HG02938 (cell line): ENCODE data around the gene NFAT5.

Experiments
- ATAC-seq: cut with Tn5 transposase; IDR thresholded peaks from one replicate; pipeline ENCODE4 v1.9.1; 2021; ENCODE audit warnings: mild to moderate bottlenecking, moderate library complexity; ENCODE audit not compliant: unreplicated experiment

The NFAT5 gene

DNA sequence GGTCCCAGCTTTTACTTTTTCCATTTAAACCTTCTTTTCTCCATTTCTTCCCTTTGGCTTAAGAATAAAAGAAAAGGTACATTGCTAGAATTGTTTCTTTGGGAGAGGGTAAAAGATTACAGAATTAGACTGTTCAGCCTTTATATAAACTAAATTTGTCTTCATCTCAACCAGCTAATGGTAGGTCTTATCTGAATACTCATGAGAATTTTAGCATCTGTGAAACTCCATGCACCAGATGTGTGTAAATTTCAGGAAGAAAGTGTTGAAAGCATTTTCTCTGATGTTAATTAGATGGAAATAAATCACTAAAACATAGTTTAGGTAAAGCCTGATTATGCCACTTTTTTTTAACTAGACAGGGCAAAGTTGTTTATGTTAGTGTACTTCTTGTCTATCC is 135.7 kb downstream of the NFAT5 start:
- no peak for ATAC-seq

DNA sequence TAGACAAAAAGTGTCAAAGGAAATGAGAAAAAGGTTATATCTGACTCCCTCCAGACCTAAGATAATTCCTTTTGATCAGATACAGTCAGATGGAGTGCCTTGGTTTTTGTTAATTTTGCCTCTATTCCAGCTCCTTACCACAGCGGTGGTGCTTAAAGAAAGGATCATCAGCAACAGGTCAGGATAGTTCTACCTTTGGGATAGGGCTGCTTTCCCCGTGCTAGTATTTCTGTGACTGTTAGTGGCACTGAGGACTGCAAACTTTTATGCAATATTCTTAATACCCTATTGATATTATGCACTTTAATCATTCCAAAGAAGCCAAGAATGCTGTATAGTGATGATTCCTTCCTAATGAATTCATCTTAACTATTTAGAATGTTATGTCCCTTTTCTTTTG is 136.1 kb downstream of the NFAT5 start:
- no peak for ATAC-seq

DNA sequence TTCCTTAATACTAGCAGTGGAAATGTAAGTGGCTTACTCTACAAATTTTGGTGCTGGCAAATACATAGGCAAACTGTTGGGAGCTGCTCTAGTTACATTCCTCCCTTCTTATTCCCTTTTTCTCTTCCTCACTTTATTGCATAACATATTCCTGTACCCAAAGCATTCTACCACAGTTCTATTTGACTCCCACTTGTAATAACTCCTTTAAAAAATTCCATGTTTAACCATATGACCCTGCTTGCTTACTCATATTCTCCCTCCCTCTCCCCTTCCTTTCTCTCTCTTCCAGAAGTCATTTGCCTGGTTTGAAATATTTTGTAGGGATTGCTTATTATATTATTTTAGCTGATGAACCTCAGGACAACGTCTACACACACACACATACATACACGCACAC is 137.9 kb downstream of the NFAT5 start:
- no peak for ATAC-seq

DNA sequence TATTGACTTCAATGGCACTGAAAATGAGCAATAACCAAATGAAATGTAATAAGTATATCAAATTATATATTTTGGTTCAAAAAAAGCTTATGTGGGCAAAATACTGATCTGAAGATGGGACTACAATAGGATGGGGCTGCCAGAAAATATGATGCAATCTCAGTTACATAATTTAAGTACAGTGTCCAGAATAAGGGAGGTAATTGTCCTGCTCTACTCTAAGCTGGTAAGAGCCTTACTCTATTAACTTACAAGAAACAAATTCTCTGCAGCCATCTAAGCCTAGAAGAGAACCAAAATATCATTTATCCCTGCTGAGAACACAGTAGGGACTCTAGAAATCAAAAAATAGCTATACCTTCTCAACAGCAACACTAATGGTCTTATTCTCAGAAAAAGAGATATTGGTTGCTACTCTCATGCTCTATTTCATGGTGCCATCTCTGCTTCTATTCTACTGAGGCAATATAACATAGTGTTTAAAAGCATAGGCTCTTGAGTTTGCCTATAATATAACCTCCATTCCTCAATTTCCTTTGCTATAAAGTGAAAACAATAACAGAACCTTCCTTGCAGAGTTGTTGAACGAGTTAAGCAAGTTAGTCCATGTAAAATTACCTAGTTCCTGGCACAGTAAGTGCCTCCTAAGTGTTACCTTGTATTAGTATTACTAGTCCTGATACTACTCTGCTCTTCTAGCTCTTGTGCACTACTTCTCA is 140.6 kb downstream of the NFAT5 start:
- no peak for ATAC-seq

DNA sequence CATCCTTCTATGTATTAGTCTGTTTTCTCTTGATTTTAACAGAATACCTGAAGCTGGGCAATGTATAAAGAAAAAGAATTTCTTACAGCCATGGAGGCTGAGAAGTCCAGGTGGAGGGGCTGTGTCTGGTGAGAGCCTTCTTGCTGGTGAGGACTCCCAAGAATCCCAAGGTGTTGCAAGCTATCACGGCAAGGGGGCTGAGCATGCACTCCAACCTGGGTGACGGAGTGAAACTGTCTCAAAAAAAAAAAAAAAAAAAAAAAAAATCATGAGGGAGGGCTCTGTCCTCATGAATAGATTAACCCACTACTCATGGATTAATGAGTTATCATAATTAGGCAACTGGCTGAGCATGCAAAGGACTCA is 141.2 kb downstream of the NFAT5 start:
- ATAC-seq: no peak

DNA sequence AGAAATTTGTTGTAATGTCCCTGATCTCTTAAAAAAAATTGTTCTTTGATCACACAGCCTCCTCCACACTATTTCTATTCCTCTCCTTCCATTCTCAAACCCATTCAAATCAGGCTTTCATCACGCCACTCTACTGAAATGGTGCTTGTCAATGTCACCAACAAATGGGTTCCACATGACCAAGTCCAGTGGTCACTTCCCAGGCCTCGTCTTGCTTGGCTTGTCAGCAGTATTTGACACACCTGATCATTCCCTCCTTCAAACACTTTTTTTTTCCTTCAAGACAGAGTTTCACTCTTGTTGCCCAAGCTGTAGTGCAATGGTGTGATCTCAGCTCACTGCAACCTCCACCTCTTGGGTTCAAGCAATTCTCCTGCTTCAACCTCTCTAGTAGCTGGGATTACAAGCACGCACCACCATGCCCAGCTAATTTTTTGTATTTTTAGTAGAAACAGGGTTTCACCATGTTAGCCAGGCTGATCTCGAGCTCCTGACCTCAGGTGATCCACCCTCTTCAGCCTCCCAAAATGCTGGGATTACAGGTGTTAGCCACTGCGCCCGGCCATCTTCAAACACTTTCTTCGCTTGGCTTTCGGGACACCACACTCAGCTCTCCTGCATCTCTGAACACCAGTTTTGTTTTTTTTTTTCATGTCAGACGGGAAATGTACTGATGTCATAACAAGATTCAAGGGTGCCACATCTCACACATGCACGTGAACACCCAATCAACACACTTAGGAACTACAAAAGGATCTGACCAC is 142.3 kb downstream of the NFAT5 start:
- ATAC-seq: no peak

DNA sequence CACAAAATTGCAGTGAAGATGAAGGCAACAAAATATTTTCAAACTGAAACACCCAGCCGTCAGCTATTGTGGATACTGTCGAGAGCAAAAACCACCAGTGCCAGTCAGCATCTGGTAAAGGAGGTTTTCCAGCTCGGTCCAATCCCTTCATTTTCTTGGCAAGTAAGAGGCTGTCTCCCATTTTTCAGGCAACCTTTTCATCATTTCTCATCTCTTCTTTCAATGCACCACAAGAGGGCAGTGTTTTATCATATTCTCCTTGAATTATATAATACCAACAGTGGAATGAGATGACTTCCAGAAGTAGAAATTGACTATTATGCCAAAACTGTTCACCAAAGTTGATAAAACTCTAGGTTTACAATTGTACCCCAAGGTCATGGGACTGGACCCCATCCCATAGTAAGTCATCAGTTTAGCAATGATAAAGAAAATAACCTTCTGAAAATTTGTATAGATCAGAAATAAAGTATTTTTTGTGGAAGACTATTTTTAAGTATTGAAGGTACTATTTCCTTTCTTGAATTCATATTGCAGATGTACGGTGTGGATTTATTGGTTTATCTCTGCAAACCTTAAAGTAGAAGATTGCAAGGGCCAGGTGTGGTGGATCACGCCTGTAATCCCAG is 143.8 kb downstream of the NFAT5 start:
- no peak for ATAC-seq

DNA sequence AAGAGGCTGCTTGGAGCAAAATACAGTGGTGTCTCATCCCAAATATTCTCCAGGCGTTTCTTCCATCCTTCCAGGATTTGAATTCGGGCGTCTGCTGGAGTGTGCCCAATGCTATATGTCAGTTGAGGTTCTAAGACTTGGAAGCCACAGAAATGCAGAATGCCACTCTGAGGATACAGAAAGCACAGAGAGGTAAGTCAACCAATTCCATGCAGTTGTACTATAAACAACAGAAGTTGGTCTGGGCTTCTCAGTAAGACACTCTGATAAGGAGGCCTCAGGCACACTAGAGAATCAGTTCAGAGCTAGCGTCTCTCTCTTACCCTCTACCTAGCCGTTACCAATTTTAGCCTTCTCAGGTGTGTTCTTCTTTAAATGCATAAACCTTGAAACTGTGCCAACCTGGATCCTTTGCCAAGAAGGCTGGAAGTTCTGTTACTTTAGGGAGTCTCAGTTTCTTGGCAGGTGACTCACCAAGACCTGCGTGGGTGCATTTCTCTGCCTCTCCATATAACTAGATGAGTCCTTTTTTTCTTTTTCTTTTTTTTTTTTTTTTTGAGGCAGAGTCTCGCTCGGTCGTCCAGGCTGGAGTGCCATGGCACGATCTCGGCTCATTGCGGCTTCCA is 145.5 kb downstream of the NFAT5 start:
- no peak for ATAC-seq

DNA sequence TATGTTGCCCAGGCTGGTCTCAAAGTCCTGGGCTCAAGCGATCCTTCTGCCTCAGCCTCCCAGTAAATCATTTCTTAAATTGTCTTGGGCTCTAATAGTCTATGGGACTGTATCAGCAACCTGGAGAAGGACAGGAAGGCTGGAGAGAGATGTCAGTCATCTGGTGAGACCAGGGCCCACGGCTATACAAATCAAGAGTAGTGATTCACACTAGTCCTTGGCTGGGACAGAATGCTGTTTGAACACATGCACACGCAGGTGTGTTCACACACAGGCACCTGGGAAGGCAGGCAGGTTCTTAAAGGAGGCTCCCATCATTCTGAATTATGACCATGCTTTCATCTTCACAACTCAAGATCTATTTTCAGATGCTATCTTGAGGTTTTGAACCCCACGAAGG is 146.5 kb downstream of the NFAT5 start:
- no peak for ATAC-seq

DNA sequence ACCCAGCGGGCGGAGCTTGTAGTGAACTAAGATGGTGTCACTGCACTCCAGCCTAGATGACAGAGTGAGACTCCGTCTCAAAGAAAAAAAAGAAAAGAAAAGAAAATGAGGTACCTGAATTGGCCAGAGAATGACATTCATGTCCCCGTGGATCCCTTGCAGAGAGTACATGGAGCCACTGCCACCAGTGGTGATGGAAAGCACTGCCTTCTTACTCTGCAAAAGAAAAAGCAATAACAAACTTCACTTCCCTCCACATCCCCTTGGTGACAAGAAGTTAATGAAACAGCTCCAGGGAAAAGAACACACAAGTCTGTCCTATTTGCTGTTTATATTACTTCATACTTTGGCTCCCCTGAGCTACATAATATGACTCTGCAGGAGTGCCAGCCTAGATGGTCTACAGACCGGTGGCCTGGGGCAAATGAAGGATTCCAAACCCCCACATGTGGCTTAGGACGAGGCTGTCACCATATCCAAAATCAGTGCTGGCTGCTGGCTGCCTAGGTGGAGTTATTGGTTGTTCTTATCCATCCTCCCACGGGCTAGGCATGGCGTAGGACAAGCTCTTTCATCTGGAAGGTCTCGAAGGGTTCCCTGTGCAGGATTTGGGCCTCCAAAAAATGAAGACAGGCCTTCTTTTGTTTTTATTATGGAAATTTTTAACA is 147.3 kb downstream of the NFAT5 start:
- ATAC-seq: no peak

DNA sequence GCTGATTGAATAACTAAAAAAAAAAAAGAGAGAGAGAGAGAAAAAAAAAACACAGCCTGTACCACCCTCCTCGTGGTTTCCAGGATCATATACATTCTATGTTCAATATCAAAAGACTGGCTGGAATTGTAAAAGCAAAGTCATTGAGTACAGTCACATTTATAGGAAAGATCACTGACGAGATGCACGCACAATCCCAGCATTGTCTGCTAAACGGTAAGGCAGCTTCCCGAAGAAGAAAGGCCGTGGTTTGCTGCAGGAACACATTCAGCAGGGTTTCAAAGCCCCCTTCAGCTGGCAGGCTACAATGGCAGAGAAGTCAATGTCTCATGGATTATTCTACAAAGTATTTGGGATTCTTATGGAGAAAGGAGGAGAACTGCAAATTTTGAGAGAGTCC is 151.3 kb downstream of the NFAT5 start:
- no peak for ATAC-seq

DNA sequence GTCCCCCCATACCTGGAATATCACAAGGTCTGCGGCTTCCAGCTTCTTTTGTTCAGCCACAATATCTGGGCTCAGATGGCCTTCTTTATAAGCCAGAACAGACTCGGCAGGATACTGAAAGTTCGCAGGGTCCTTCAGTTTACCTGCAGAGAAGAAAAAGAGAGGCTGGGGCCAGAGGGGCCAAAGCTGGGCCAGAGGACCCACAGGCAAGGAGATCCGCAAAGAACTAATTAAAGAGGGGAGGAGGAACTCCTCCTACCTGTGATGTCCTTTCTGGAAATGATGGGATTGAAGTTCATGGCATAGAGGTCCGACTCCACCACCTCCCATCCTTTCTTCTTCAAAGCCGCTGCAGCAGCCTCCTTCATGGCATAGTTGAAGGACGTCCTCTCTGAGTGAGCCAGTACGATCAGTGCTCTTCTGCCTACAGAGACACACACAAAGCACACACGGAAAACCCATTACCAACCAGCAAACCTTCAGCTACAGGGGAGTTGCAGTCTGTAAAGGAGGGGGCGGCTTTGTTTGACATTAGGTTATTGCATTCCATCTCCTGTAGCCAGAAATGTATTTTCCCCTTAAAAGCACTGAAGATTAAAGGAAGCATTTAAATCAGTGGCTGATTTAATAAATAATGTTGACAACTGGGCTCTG is 152.5 kb downstream of the NFAT5 start:
- ATAC-seq: no peak

DNA sequence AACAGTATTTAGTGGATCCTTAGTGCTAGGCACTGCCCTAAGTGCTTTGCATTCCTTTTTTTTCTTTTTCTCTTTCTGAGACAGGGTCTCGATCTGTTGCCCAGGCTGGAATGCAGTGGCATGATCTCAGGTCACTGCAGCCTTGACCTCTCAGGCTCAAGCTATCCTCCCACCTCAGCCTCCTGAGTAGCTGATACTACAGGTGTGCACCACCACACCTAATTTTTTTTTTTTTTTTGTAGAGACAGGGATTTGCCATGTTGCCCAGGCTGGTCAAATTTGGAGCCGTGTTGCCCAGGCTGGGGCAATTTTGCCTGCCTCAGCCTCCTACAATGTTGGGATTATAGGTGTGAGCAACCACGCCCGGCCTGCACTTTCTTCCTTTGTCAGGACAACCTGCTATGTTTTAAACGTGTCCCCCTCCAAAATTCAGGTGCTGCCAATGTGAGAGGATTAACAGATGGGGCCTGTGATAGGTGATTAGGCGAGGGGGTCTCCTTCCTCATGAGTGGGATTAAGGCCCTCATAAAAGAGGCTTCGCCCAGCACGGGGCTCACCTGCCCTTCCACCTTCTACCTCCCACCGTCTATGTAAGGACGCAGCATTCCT is 155.2 kb downstream of the NFAT5 start:
- ATAC-seq: no peak

DNA sequence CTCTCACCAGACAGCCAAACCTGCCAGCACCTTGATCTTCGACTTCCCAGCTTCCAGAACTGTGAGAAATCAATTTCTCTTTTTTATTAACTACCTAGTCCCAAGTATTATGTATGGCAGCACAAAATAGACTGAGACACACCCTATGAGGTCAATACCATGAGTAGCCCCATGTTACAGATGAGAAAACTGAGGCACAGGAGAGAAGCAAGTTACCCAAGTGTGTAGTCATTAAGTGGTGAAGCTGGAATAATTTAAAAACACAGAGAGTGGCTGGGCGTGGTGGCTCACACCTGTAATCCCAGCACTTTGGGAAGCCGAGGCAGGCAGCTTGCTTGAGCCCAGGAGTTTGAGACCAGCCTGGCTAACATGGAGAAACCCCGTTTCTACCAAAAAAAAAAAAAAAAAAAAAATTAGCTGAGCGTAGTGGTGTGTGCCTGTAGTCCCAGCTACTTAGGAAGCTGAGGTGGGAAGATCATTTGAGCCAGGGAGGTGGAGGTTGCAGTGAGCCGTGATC is 155.7 kb downstream of the NFAT5 start:
- no peak for ATAC-seq

DNA sequence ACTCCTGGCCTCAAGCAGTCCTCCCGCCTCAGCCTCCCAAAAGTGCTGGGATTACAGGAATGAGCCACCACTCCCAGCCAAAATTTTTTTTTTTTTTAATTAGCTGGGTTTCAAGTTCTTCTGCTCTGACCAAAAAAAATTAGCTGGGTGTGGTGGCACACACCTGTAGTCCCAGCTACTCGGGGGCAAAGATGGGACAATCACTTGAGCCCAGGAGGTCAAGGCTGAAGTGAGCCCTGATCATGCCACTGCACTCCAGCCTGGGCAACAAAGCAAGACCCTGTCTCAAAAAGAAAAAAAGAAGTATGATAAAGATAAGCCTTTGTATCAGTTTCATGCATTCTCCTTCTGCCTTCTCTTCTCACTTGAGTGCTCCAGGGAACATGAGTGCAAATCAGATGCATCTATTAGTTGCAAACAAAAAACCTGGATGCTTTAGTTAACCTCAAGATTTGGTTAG is 158.7 kb downstream of the NFAT5 start:
- ATAC-seq: no peak

DNA sequence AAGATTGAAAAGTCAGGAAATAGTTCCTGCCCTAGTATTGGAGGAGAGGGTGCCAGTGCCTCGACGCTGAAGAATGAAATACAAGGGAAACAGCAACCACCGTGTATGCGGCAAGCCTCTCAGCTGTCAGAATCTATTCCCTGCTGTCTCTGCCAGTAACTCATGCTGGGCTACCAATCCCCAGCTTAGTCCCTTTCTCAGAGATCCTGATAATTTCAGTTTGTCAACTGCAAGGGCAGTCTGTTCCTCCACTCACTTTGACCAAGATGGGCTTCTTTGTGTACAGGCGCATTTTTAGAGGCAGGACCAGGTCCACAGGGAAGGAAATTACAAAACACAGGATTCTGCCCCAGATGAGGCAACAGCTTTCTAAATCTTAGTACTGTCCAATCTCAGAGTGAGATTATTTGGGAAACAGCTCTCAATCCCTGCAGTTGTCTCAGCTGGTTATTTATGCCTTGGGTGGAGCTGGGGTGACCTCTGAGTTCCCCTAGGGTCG is 159.3 kb downstream of the NFAT5 start:
- ATAC-seq: no peak

DNA sequence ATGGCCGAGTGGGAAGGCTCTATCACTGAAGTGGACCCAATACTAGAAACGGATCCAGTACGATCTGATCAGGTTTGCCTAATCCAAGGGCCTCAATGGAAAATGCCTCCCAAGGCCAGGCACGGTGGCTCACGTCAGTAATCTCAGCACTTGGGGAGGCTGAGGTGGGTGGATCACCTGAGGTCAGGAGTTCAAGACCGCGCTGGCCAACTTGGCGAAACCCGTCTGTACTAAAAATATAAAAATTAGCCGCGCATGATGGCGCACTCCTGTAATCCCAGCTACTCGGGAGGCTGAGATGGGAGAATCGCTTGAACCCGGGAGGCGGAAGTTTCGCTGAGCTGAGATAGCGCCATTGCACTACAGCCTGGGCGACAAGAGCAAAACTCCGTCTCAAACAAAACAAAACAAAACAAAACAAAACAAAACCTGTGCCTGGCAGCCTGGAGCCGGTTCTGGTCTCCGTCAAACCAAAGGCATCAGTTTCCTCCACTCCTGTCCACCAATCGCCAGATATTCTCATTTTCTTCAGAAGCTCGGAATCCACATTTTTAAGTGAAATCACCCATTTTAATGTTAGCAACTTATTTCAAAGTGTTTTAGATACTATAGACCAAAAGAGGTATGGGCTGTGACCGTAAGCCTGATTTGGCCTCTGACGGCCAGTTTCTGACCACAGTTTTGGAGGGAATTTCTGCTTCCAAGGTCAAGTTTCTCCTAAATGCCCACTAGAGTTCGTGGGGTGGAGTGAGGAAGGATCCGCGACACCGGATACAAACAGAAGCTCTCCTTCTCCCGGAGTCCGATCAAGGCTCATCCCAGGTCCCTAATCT is 159.9 kb downstream of the NFAT5 start:
- ATAC-seq: no peak

DNA sequence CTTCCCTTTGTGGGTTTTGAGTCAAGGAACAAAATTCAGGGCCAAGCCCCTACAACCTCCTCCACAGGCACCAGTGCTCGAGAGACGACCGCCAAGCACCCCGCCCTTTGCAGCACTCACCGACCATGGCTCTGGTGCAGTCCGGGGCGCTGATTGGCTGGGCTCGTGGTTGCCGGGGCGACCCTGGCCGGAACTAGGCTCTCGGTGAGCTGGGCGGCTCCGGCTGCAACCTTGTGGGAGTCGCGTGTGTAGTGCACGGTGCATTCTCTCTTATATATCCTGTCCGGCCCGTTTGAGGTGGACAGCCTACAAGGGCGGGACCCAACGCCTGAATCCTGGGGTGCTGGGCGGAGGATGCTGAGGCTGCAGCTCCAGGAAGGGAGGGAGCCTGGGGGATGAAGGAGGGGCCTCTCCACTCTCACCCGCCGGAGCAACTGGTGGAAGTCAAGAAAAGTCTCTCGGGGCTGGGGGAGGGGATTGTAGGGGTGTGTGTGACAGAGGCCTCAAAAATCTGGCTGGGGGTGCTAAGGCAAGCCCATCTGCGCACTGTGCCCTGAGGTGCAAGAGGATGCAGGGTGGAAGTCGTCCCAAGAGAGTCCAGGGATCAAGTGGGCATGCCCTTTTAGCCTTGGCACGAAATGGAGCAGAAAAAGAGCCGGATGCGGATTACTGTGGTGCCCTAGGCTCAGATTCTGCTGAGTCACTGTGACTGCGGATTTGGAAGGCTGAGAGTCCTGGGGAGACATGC is 160.7 kb downstream of the NFAT5 start, which contains the start of gene NQO1:
Gene NQO1 (minus strand): TSS at position 248 of the 748 bp plus-strand sequence. CDS start 121 bp downstream, at position 127.
- peak; percentile 96 for ATAC-seq
